ENCODE results near the gene NDUFB6.
"Not testable (repeated sequence)": the region's sequence is repeated elsewhere in the genome, so short reads cannot be mapped to it uniquely, and the experiment has no call there.

NDUFB6 gene

DNA sequence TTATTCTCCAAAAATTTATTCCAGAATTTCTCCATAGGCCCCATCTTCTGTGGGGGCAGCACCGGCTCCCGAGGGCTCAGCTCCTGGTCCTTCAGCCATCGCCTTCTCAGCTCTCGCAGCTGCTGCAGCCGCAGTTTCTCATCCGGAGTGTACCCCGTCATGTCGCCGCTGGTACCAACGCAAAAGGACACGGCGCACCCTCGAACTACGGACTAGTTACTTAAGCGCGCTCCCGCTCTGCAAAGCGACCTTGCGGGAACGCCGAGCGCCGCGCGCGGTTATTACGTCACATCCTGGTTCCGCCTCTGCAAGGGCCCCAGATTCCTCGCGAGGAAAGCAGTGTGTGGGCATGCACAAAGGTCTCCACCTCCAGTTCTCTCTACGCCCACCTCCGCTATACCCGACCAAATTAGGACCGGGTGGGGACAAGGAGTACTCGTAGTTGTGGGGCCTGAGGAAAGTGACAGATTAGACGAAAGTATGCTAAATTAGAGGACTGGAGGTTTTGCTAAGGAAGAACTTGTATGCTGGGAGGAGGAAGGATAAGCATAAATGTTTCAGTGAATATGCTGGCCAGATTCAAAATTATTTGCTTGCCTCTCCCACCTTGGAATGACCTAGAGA is at the start of gene NDUFB6:
TSS of gene NDUFB6 (minus strand) at position 260 of the 624 bp plus-strand sequence. CDS start at position 161, 99 bp downstream.
- DNase-seq: peak; percentile 95

DNA sequence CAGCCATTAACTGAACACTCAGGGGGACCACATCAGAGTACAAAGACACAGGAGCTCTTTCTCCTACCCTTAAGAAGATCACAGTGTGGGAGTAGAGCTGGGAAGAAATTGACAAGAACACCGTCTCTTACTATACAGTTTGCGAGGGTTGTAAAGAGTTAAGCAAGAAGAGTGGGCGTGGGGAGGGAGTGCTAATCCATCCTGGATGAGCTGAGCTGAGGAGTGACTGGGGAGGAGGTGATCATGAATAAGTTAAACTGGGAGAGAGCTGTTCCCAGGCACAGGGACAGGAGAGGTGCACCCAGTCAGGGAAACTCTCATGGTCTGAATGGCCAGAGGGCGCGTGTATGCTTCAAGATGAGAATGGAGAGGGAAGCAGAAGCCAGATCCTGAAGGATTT is 45.3 kb upstream of the NDUFB6 start:
- no peak for DNase-seq

- no peak for DNase-seq
Observed at GRCh38 chr9:32606811-32607210, 33.9 kb upstream of the NDUFB6 start.

DNA sequence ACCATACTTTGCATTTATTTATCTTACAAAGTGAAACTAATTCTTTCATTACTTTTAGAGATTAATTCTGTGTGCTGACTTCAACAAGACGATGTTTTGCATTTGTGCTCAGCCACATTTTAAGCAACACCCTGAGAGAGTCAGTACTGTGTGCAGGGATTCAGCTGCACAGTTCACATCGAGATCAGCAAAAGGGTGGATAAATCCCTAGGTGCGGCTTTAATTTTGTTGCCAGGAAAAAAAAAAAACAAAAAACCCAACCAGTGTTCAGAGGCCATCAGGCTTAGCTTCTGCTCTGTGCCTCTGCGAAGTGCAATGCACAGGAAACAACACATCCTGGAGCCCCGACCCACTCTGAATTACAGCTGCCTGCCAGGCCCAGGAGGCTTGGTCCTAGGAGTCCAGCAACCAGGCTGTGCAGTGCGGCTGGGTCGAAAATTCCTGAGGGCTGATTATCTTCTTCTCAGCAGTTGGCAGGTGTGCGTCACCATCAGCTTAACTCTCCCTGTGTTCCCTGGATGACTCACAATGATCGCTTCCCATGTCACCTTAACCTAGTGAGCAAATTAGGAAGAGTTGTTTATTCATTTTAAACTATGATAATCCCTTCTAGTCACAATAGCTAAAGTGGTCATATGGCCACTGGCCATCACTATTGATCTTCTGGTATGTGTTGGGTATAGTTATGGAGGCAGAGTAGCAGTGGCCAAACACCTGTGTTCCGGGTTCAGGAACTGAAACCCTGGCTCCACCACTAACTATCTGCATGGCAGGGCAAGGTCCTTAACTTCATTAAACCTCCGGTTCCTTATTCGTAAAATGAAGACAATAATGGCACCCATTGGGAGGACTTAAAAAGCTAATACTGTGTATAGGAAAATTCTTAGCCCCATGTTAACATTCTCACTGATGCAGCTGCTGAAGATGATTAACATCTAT is 31.2 kb upstream of the NDUFB6 start:
- DNase-seq: no peak

DNA sequence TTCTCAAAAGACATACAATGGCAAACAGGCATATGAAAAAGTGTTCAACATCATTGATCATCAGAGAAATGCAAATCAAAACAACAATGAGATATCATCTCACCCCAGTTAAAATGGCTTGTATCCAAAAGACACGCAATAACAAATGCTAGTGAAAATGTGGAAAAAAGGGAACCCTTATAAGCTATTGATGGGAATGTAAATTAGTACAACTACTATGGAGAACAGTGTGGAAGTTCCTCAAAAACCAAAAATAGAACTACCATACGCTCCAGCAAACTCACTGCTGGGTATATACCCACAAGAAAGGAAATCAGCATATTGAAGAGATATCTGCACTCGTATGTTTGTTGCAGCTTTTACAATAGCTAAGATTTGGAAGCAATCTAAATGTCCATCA is 26.1 kb upstream of the NDUFB6 start:
- not testable (repeated sequence) for DNase-seq

DNA sequence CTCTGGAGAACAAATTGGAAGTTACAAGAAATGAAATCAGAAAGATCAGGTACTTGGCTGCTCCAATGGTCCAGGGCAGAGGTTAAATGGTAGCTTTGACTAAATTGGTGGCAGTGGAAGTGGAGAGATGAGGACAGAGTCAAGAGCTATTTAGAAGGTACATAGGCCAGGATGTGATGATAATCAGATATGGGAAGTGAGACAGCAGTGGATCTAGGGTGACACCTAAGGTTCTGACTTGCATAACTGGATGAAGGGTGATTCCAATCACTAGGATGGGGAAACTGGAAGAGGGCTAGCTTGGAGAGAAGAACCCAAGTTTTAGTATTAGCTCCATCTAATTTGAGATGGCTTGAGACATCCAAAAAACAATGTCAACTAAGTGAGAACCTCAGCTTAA is 24.0 kb upstream of the NDUFB6 start:
- DNase-seq: no peak

DNA sequence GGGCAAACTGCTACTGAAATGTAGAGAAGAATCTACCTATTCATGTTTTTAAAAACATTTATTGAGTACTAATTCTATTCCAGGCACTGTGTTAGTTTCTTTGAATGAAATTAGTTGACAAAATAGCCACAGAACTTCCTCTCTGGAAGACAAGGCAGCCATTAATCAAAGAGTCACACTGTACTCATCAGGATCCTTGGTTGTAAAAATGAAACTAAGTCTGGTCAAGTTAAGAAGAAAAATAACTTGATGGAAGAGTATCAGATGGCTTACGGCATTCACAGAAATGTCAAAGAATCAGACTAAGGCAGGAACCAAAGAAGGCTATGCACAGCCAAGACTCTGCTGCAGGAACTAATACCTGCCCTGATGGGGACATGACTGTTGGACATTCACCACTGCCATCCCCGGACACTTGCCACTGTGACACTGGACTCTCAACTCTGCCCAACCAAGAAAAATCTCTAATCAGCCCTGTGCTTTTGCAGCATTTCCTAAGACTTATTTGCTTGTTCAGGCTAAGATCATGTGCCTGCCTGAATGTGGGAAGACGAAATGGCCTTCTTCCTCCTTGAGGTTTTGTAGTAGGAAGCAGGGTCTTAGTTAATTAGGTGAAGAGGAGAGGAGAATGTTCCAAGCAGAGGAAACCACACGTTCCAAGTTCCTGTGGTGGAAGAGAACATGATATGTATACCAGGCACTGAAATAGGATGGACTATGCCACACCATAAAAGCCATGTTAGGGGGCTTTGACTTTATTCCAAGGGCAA is 23.3 kb upstream of the NDUFB6 start:
- no peak for DNase-seq

DNA sequence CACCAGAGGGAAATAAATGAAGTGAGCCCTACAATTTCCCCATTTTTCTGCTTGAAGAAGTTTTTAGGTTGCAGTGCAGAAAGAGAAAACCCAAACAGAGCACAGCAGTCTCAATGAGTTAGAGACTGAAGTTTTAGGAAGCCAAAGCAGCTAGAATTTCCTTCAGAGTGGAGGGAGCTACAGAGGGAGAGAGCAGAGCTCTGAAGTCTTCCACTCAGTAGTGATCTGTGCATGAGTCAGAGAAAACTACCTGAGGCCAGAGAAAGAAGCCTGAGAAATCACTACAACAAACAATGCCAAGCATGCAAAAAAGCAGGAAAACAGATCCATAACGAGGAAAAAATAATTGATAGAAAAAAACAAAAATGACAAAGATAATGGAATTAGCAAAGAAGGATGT is 17.9 kb upstream of the NDUFB6 start:
- DNase-seq: no peak

DNA sequence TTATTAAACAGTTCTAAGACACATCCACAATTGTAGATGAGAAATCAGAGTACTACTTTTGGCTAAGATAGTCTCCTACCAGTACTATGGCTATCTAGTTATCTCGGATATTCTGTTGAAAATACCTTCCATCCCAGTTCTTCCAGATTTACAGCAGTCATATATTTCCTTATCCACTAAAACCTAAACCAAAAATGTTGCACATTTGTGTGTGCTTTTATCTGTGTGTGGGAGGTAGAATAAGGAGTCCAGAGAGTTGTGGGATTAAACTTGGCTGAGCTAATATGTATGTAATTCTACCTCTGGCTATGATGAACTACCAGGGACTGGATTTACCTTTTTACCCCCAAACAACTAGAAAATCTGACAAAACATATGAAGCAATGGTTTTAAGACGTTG is 17.5 kb upstream of the NDUFB6 start:
- no peak for DNase-seq

DNA sequence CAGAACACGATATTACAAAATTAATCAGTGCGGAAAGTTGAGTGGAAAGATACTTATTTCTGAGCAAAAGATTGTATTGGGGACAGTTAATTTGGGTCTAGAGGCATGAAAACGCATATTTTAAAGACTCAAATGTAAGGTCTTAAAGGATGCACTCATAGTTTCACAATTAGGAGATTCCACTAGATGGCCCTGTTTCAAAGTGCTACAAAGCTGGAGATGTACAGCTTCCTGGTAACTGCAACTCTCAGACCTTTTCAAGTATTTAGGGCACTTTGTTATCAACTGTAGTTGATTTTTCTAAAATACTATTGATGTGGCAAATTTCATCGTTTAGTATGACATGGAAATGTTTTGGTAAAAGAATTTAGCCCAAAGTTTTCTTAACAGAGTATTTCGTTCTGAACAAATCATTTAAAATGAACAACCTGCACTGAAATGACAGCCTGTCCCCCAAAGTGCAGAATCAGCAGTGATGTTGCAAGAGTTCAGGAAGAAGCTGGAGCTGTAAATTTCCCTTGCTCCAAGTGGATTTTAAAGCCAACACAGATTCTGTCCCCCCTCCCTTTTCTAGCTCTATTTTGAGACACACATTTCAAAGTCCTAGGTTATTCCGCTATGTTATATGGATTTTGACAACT is 16.2 kb upstream of the NDUFB6 start:
- DNase-seq: peak; percentile 46

- no peak for DNase-seq
Observed at GRCh38 chr9:32587901-32588300, 14.9 kb upstream of the NDUFB6 start.

GRCh38 chr9:32584784-32585183 is 11.8 kb upstream of the NDUFB6 start:
- DNase-seq: no peak

GRCh38 chr9:32581512-32582143 is 8.7 kb upstream of the NDUFB6 start:
- peak; percentile 74 for DNase-seq

GRCh38 chr9:32580631-32581300 is 7.8 kb upstream of the NDUFB6 start:
- no peak for DNase-seq

DNA sequence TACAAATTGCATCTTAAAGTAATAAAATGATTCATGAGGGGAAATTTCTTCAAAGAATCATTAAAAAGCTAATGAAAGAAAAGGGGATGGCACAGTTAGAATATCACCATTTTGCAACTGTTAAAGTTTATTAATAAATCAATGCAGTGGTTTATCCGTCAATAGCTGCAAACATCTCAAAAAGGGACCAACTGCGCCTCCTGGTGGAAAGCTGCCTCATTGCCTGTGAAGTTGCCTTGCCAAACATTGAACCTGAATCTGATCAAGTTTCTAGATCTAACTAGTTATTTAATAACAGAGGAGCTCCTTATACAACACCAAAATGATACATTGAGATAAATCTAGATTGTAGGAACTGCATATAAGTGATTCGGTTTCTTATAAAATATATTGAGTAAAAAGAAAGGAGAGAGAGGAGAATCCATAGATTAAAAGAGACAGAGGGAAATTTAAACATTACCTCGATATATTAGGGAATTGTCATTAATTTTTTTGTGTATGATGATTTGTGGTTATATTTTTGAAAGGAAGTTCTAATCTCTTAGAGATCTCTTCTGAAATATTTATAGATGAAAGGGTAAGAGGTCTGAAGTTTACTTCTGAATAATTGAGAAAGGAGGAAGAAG is 6.9 kb upstream of the NDUFB6 start:
- peak; percentile 77 for DNase-seq

- DNase-seq: no peak
Observed at GRCh38 chr9:32578976-32579375, 6.0 kb upstream of the NDUFB6 start.

- no peak for DNase-seq
Observed at GRCh38 chr9:32577316-32577715, 4.4 kb upstream of the NDUFB6 start.

DNA sequence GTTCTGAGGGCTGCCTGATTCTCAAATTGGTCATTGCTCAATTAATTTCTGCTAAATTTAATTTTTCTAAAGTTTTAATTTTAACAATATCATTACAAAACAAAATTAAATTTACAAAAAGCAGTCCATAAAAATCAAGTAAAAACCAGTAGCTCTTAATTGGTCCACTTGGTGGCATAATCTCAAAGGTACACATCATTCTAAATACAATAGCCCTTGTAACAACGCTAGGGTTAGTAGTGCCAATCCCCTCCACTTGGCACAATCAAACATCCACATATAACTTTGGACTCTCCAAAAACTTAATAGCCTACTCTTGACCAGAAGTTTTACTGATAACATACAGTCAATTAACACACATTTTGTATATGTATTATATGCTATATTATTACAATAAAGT is 1.9 kb upstream of the NDUFB6 start:
- DNase-seq: no peak

DNA sequence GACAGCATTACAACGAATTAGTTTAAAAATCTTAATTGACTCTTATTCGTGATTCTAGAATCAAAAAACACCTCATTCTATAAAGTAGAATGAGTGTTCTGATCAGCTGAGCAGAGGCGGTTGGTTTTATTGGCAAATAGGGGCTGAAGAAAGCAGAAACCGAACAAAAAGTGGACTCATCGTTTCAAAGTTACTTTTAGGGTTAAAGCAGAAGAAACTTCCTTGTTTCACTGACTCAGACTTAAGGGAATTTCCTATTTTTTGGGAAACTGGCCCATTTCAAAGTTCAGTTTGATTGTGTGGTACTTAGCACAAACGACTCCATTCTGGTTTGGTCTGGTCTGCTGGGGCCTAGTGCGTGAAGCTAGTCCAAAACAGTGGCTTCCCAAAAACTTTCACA is 862 bp upstream of the NDUFB6 start:
- DNase-seq: no peak

- peak; percentile 92 for DNase-seq
Observed at GRCh38 chr9:32571969-32572899, 725 bp downstream of the NDUFB6 start.
